HCT116 (cell line): Measurements from ENCODE around the gene MON2.
A peak's percentile ranks its signal among the peaks of the same experiment; 100 is the strongest.

Source experiments
- CEBPB ChIP-seq: IDR thresholded peaks from 2 replicates; pipeline ENCODE4 v1.6.1; 2012; ENCODE audit warnings: low read depth
- EZH2 ChIP-seq: fragments of 200-600 bp; sonication (generic); IDR thresholded peaks from 2 replicates; pipeline ENCODE4 v1.6.1; 2017; ENCODE audit warnings: antibody characterized with exemption, mixed run types
- EZH2phosphoT487 ChIP-seq: fragments of 200-600 bp; IDR thresholded peaks from 2 replicates; pipeline ENCODE4 v1.6.1; 2018; ENCODE audit warnings: antibody characterized with exemption, borderline replicate concordance
- POLR2A ChIP-seq: IDR thresholded peaks from 2 replicates; pipeline ENCODE4 v1.7.0; 2011; ENCODE audit warnings: borderline replicate concordance; ENCODE audit not compliant: insufficient read depth, insufficient read length; ENCODE audit errors: extremely low read depth
- POLR2AphosphoS5 ChIP-seq: IDR thresholded peaks from 2 replicates; pipeline ENCODE4 v1.6.1; 2011; ENCODE audit warnings: mild to moderate bottlenecking, low read depth, low read length, moderate library complexity
- SRF ChIP-seq: IDR thresholded peaks from 2 replicates; pipeline ENCODE4 v1.6.1; 2012; ENCODE audit warnings: low read depth
- TF ChIP-seq, protein P1 (sequence below): IDR thresholded peaks from 2 replicates; pipeline ENCODE4 v1.6.1; 2012; ENCODE audit warnings: low read depth
- TF ChIP-seq, protein P2 (sequence below), 3 experiments: fragments of 200-600 bp in 1 of 3; sonication (generic) in 1 of 3; IDR thresholded peaks in 2 of 3; conservative IDR thresholded peaks in 1 of 3; 2 replicates each; pipeline ENCODE4 v1.5.1; 2012 to 2017; ENCODE audit warnings: low read depth in 2 of 3, low read length in 2 of 3, antibody characterized with exemption in 1 of 3, borderline replicate concordance in 1 of 3, control low read depth in 1 of 3, mild to moderate bottlenecking in 1 of 3, mixed read lengths in 1 of 3, mixed run types in 1 of 3, moderate library complexity in 1 of 3; ENCODE audit not compliant: insufficient read depth in 1 of 3

DNA sequence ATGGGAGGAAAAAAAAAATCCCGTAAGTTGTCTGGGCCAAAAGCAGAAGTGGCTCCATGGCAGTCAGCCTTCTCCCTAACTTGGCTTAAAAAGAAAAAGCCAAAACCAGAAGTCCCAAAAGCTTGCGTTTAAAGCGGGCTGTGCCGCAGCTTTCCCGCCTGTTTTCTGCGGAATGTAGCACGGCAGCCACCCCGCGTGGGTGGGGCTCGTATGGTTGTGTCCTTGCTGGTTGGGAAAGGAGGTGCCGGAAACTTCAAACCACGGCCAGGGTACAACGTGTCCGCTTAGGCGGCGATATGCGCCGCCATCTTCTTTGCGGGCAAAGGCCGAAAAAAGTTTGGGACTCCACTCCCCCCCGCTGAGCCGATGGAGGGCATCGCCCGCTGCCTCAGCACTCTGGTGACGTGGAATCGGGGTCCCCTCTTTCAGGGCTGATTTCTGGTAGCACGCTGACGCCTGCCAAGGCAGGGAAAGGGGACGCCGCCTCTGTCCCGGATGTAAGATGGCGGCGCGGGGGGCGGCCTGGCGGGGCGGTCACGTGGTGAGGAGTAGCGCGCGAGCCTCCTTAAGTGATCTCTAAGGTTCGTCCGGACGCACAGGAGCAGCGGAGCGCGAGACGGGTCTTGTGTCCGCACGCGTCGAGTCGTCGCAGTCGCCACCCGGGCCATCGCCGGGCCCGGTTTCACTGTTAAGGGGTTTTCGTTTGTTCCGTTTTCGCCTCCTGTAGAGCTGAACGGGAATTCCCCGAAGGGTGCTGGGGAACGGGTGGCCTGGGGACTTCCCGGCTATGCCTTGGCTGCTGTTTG, 135.8 kb downstream of the MON2 start:
- TF ChIP-seq, protein P1, sequence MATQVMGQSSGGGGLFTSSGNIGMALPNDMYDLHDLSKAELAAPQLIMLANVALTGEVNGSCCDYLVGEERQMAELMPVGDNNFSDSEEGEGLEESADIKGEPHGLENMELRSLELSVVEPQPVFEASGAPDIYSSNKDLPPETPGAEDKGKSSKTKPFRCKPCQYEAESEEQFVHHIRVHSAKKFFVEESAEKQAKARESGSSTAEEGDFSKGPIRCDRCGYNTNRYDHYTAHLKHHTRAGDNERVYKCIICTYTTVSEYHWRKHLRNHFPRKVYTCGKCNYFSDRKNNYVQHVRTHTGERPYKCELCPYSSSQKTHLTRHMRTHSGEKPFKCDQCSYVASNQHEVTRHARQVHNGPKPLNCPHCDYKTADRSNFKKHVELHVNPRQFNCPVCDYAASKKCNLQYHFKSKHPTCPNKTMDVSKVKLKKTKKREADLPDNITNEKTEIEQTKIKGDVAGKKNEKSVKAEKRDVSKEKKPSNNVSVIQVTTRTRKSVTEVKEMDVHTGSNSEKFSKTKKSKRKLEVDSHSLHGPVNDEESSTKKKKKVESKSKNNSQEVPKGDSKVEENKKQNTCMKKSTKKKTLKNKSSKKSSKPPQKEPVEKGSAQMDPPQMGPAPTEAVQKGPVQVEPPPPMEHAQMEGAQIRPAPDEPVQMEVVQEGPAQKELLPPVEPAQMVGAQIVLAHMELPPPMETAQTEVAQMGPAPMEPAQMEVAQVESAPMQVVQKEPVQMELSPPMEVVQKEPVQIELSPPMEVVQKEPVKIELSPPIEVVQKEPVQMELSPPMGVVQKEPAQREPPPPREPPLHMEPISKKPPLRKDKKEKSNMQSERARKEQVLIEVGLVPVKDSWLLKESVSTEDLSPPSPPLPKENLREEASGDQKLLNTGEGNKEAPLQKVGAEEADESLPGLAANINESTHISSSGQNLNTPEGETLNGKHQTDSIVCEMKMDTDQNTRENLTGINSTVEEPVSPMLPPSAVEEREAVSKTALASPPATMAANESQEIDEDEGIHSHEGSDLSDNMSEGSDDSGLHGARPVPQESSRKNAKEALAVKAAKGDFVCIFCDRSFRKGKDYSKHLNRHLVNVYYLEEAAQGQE = no peak
- TF ChIP-seq, protein P2, sequence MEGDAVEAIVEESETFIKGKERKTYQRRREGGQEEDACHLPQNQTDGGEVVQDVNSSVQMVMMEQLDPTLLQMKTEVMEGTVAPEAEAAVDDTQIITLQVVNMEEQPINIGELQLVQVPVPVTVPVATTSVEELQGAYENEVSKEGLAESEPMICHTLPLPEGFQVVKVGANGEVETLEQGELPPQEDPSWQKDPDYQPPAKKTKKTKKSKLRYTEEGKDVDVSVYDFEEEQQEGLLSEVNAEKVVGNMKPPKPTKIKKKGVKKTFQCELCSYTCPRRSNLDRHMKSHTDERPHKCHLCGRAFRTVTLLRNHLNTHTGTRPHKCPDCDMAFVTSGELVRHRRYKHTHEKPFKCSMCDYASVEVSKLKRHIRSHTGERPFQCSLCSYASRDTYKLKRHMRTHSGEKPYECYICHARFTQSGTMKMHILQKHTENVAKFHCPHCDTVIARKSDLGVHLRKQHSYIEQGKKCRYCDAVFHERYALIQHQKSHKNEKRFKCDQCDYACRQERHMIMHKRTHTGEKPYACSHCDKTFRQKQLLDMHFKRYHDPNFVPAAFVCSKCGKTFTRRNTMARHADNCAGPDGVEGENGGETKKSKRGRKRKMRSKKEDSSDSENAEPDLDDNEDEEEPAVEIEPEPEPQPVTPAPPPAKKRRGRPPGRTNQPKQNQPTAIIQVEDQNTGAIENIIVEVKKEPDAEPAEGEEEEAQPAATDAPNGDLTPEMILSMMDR (IDR thresholded peaks at IDR 0.05 in 2 of 3, conservative IDR thresholded peaks at IDR 0.05 in 1 of 3; ENCODE audit: borderline replicate concordance in 1 of 3, insufficient read depth in 1 of 3, low read depth in 2 of 3, low read length in 2 of 3) = no peak
- TF ChIP-seq EZH2 (no peak), POLR2A (peak; percentile 59), EZH2phosphoT487 (no peak), SRF (0 out of 2 replicates have a peak, but pooled peaks have one; percentile 44), CEBPB (peak; percentile 36; the same call in 1 of the 2 replicates), POLR2AphosphoS5 (peak; percentile 88)
